ENCODE data around the gene DEDD2.

Gene DEDD2

DNA sequence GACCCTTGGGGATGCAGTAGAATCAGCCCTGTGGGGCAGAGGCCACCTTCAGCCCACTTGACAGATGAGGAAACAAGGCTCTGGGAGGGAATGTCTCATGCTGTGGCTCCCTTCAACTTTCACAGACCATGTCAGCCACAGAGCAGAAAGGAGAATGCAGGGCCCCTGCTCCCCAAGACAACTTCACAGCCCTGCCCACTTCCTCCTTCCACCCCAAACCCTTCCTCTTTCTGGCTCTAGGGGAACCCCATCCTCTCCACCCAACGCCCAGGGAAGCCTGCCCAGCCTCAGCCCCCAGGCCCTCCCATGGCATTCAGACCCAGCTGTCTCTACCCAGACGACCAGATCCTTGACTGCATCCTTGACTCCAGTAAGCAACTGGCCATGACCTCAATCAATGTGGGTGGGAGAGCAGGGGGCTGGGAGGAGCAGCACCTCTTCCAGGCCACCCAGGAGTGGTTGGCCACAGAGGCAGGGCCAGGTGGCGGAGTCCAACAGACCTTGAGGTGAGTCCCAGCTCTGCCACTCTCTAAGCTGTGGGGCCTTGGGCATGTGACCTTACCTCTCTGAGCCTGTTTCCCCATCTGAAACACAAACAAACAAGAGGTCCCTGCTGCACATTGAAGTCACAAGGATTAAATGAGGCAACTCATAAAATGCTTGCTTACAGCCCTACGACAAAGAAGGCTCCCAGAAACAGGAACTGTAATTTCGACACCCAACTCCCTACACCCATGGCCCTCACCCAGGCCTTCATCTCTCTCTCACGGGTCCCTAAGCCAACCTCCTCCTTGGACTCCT, 15.8 kb downstream of the DEDD2 start:
- DNase-seq (ENCODE audit: low read depth in 2 of 3, low spot score in 1 of 3), result no peak

DNA sequence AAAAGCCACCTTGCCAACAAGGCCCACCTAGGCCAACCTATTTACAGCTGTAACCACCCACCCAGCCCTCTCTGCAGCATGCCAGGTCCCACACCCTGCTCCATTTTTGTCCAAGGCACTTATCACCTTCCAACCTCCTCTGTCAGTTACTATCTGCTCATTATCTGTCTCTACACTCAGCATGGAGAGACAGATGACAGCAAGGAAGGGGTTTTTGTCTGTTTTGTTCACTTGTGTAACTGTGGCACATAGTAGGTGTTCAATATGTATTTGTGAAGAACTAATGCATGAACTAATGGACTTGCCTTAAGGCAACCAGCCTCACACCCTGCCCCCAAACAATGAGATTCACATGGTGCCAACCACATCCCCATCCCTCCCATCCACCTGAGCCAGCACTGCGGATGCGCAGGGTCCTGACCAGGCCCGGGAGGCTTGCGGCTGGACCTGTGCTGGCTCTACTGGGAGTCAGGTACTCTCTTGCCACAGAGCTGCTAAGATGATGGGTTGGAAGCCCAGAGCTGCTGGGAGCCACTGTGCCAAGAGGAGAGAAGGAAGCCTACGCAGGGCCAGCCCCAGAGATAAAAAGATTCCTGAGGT, 17.3 kb downstream of the DEDD2 start:
- no peak for DNase-seq (ENCODE audit: low read depth in 2 of 3, low spot score in 1 of 3)

DNA sequence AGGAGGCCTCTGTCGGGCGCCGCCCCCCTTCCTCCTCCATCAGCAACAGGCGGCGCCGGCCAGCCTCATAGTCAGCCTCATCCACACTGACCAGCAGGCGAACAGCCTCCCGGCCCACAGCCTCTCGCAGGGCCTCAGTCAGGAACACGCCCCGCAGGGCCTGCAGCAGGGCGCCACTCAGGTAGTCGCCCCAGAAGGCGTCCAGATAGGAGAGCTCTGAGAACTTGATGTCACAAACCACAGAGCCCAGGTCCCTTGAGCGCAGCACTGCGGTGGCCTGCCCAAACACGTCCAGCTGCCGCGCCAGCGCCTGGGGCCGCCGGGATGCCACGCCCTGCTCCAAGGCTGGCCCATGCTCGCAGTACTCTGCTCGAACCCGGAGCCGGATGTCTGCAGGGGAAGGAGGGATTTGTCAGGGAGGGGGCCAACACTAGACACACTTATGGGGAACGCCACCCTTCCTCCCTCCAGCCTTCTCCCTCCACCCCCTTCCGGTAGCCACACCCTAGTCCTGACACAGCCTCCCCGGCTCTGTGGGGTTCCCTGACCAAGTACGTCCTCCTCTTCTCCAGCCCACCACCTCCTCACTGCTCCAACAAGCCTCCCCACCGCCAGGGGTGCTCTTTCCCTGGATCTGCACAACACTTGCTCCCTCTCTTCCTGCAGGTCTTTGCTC, 17.9 kb downstream of the DEDD2 start:
- DNase-seq (ENCODE audit: low read depth in 2 of 3, low spot score in 1 of 3), result peak; percentile 49 to 61 (median 50)

DNA sequence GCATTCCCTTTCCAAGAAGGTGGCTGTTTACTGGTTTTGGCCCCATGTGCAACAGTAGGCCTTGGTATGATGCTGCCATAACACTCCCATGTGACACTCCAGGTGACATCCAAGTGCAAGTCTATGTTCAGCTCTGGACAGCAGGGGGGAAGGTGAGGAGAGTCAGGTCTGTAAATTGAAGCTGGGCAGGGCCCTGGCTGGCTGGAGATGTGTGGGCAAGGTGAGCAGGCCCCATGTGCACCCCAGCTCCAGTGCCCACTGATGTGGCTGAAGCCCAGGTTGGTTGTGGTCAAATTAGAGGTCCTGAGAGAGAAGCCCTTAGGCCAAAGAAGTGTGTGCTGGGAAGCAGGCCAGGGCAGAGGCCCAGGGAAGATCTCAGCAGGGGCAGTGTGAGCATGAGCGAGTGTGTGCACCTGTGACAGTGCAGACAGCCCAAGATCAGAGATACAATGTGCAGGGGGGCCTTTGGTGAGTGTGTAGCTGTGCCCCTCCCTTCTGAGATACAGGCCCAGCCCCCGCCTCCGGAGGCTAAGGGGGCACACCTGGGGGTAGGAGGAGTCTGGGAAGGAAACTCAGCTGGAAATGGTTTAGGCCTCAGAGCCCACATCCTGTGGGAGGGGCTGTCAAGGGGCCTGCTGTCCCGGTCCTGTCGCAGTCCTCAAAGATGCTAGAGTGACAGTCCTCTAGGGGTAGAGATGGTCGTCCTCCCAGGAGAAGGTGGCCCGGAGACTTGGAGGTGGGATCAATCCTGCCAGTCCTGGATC, 18.6 kb downstream of the DEDD2 start:
- DNase-seq (ENCODE audit: low read depth in 2 of 3, low spot score in 1 of 3), result no peak

DNA sequence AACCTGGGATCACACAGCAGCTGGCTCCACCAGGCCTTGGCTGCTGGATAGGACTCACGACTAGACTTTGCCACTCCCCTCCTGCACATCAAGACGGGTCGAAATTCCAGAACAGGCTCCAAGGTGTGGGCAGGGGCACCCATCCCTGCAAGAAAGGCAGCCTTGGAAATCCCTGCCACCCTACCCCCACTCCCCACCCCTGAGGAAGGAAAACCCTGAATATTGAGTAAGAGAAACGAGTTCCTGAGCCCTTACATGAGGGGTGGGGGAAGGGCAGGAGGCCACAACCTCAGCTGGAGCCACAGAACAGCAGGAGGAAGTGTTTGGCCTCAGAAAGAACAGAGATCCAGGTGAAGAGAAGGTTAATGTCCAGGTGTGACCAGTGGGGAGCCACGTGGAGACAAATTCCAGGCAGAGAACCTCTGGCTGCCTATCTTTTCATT, 20.1 kb downstream of the DEDD2 start:
- DNase-seq (ENCODE audit: low read depth in 2 of 3, low spot score in 1 of 3), result no peak

DNA sequence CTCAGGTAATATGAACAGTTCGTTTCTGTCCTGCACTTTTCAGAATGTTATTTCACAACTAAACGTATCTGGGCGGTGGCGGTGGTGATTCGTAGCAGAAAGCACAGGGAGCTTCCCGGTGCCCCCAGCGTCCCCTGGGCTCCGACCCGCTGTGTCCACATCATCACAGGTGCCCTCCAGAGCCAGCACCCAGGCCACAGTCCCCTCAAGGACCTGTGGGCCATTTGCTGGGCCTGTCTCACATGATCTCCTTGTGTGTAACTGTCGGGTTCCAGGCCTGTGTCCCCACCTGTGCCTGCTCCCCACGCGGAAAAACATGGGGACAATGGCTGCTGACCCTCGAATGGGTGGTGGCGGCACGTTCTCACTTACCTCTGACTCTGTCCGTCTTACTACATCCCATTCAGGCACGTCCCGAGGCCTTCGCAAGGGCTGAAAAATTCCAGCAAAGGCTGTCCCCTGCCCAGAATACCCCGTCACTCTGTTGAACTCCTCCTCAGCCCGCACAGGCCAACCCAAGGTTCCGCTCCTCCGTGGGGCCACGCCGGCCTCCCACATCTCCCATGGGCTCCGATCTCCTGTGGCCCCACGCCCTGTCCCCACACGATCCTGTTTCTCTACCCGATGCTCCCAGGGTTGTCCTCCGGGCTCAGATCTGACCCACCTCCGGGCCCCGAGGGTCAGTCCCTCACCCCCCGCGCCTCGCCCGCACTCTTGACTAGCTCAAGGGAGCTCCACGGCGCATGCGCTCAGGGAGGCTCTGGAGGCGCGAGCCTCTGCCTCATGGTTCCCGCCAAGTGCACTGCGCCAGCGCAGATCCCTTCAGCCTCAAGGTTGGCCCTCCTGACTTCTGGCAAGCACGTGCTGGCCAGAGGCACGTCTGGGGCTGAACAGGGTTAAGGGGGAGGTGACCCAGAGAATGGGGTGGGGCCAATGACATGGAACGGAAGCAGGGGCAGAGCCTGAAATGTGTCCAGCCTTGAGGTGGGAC, 21.2 kb downstream of the DEDD2 start:
- no peak for DNase-seq (ENCODE audit: low read depth in 2 of 3, low spot score in 1 of 3)

DNA sequence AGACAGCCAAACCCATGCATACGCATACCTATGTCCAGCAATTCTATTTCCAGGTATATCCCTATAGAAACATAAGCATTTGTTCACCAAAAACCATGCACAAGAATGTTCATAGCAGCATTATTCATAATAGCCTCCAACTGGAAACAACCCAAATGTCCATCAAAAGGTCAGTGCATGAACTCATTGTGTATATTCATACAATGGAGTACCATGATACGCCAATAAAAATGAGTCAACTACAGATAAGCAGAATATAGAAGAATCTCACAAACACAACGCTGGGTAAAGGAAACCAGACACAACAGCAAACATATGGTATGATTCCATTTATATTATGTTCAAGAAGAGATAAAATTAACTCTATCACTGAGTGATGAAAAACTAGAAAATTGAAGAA, 23.8 kb downstream of the DEDD2 start:
- DNase-seq (ENCODE audit: low read depth in 2 of 3, low spot score in 1 of 3), result no peak

DNA sequence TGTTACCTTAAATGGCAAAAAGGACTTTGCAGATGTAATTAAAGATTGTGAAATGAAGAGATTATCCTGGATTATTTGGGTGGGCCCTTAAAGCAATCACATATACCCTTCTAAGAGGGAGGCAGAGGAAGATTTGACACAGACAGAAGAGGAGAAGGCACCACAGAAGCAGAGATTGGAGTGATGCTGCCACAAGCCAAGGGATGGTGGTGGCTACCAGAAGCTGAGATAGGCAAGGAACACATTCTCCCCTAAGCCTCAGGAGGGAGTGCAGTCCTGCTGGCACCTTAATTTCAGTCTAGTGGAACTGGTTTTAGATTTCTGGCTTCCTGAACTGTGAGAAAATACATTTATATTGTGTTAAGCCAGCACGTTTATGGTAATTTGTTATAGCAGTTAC, 24.2 kb downstream of the DEDD2 start:
- no peak for DNase-seq (ENCODE audit: low read depth in 2 of 3, low spot score in 1 of 3)

DNA sequence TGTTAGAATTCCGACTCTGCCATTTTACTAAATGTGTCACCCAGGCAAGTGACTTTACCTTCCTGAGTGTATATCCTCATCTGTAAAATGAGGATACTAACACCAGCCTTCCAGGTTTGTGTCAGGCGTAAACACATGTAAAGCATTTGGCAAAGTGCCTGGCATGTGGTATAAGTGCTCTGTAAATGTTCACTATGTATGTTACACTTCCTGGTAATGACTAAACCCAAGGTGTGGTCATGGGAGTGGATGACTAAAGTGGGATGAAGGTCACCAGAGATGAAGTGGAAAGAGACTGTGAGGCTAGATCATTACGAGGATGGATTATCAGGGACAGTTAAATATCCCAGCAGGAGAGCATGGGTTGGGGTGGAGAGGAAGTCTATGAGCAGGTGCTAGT, 25.6 kb downstream of the DEDD2 start:
- peak in 1 of 3 donors; percentile 35 for DNase-seq (ENCODE audit: low read depth in 2 of 3, low spot score in 1 of 3)

DNA sequence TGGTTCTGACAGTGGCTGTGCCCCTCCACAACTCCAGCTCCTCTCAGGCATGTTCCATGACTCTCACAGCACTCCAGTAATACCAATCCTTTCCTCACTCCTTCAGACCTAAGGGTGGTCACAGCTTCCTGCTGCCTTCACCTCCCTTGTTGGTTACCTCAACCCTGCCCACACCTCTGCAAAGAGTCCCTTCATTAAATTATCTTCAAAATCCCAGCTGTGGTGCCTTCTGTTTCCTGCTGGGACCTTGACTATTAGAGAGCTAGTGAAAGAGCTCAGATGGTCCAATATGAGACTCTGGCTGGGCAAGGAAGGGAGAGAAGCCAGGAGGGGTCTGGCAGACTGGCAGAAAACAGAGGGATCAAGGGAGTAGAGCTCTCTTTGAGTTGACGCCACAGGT, 26.1 kb downstream of the DEDD2 start:
- DNase-seq (ENCODE audit: low read depth in 2 of 3, low spot score in 1 of 3), result no peak

DNA sequence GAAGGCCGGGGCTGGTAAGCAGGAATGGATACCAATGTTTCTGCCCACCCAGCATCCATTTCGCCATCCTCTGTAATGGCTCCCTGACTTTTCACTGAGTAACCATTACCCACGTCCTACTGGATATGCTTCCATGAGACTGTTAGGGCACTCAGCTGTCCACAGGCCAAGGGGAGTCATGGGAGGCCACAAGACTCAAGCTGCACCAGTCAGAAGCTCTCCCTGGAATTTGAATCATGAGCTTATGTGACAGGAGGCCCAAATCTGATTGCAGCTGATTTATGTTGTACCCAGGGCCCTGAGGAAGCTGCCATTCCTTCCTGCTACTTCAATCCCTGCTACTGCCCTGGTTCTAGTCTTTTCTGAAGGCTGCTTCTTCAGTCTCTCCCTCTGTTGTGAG, 28.3 kb downstream of the DEDD2 start:
- no peak for DNase-seq (ENCODE audit: low read depth in 2 of 3, low spot score in 1 of 3)

DNA sequence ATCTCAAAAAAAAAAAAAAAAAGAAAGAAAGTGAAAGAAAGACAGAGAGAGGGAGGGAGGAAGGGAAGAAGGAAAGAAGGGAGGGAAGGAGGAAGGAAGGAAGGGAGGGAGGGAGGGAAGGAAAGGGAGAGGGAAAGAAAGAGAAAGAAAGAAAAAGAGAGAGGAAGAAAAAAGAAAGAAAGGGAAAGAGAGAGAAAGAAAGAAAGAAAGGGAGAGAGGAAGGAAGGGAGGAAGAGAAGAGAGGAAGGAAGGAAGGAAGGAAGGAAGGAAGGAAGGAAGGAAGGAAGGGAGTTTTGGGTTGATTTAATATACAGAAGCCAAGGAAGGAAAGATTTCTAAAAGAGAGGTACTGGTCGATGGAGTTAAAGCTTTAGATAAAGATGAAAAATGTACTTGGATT, 28.8 kb downstream of the DEDD2 start:
- DNase-seq (ENCODE audit: low read depth in 2 of 3, low spot score in 1 of 3), result no peak

DNA sequence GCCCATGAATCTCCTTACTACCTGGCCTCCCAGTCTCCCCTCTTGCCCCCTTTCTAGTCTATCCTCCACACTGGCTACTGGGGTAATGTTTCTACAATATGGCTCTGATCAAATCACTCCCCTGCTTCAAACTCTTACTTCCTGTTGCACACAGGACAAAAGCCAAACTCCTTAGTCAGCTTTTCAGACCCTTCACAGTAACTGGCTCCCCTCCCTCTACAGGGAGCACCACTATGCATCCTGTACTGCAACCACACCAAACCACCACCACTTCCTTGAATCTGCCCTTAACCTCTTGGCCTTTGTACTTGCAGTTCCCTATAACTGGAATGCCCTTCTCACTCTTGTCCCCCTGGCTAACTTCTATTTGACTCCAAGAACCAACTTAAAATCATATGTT, 32.2 kb downstream of the DEDD2 start:
- no peak for DNase-seq (ENCODE audit: low read depth in 2 of 3, low spot score in 1 of 3)

DNA sequence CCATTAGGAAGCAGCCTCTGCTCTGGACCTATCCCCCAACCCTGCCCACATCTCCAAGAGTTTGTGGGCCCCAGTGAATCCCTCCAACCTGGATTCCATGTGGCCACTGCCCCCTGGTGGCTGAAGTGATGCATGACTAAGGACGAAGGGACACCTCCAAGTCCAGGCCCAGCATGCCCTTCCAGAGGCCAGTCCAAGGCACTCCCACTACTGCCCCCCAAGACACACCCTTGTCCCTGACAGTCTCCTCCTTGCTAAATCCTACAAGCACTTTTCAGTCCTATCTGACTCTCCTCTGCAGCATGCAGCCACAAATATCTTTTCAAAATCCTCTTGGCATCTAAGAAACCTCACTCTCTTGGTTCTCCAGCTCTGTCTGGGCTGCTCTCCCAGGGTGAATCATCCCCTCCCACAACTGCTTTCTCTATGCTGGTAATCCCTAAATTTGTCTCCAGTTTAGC, 33.0 kb downstream of the DEDD2 start:
- DNase-seq (ENCODE audit: low read depth in 2 of 3, low spot score in 1 of 3), result peak; percentile 55 to 68 (median 67)

DNA sequence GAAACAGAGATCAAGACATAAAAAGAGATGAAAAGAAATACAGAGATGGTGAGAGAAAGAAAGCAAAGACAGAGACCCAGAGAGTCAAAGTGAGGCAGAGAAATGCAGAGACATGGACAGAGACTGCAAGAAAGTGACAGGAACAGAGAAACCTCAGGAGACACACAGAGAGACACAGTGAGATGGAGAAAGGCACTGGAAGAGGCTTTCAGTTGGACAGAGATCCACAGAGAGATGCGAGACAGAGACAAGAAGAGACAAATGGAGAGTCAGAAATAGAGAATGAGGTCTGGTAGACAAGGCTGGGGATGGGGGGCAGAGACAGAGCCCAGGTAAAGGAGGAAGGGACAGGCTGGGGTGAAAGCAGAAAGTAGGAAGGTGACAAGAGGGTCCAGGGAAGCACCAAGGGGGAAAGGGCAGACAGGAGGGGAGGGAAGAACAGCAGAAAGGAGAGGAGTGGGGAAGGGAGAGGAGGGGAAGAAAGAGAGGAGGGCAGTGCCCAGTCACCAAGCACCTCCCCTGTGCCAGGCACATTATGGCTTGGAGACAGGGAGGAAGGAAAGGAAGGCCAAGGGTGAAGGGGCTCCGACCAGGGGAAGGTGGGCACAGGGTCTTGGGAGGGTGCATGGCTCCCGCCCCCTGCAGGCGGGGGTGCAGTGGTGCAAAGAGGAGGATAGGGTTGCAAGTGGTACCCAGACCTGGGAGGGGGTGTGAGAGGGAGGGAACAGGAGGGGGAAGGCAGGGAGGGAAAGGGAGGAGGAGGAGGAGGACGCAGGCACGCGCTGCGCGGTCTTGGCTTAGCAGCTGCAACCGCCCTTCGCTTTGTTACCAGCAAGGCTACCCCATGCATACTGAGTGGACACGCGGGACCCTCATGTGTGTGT, 38.4 kb downstream of the DEDD2 start:
- DNase-seq (ENCODE audit: low read depth in 2 of 3, low spot score in 1 of 3), result no peak

DNA sequence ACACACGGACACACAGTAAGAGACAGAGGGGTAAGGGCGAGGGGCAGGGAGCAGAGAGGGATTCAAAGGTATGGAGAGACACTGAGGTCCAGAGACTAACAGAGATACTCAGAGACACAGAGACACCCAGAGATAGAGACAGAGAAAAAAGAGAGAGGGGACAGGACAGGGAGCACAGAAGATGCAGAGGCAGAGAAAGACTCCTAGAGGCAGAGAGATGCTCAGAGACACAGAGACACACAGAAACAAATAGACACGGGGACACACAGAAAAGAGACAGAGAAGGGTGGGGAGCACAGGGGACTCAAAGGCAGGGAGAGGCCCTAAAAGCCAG, 39.8 kb downstream of the DEDD2 start:
- DNase-seq (ENCODE audit: low read depth in 2 of 3, low spot score in 1 of 3), result no peak

DNA sequence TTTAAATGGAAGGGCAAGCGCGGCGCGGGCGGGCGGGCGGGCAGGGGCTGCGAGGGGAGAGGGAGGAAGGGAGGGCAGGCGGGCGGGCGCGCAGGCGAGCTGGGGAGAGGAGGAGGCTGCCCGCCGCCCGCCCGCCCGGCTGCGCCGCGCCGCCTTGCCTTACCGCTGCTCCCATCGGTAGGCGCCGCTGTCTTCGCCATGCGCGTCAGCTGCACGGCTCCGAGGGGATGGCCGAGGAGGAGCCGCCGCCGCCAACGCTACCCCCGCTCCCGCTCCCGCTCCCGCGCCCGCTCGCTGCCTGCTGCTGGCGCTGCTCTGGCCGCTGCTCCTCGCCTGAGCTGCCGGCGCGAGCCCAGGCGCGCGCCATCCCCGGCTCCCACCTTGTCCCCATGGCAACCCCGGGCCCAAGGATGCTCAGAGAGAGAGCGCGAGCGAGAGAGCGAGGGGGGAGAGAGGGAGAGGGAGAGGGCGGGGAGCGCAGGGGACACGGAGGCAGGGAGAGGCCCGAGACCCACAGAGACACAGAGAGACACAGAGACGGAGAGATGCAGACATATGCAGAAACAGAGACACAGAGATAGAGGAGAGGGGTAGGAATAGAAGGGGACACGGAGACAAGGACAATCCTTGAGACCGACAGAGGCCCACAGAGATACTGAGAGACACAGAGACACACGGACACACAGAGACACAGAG, 40.3 kb downstream of the DEDD2 start:
- DNase-seq (ENCODE audit: low read depth in 2 of 3, low spot score in 1 of 3), result peak; percentile 41 to 76 (median 57)

DNA sequence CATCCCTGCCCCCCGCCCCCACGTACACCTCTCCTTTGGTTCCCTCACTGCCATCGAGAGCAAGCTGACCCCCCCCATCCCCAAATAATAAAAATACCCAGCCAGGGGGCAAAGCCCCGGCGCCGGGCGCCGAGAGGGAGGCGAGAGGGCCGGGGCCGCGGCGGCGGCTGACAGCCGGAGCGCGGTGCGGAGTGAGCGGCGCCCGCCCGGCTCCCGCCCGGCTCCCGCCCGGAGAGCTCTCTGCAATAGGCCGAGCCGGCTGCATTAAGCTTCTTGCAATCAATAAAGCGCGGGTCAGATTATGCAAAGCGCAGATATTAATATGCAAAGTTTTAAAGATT, 40.9 kb downstream of the DEDD2 start:
- DNase-seq (ENCODE audit: low read depth in 2 of 3, low spot score in 1 of 3), result no peak
